Fibroblast of peridontal ligament (primary cell): ENCODE measurements around the gene LRP1B.
"Not testable (repeated sequence)": the region's sequence is repeated elsewhere in the genome, so short reads cannot be mapped to it uniquely, and the experiment has no call there.

Experiments used
- DNase-seq: peaks from one replicate; pipeline ENCODE4 v3.0.0-alpha.2; 2010; ENCODE audit errors: extremely low read depth

The LRP1B gene

GRCh38 chr2:142104134-142104758, 26.6 kb downstream of the LRP1B start:
- DNase-seq, result no peak

DNA sequence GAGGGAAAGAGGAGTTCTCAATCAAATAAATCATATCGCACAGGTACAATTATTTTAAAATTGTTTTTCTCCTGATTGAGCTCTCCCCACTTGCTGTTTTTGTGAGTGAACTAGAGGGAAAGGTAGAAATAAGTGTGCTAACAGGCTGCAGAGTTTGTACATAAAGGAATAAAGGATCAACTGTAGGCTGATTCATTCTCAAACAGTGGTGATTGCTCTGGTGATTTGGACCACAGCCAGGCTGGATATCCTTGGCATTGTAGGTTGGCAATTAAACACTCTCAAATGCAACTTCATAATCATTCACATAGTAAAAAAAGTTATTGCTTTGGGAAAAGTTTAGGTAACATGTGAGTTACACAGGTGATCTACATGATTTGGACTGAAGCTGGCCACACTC, 29.8 kb downstream of the LRP1B start:
- no peak for DNase-seq

GRCh38 chr2:142100139-142100873, 30.5 kb downstream of the LRP1B start:
- DNase-seq, result no peak

- no peak for DNase-seq
These were observed 33.1 kb downstream of the LRP1B start for GRCh38 chr2:142097711-142098110.

DNA sequence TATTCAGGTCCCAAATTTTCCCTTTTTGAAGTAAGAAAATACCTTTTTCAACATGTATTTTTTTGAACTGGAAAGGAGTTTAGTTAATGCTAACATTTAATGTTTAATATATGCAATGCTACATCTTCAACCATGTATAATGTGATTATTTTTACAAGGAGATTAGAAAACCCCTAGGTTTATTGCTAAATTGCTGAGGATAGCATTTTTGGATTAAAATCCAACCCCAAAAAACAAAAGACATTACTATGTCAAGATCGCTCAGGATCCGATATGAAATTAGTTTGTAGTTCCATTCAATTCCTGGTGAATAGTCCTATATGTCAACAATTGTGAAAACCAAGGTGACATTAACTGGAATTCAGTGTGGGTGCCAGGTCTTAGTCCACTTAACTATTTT, 35.2 kb downstream of the LRP1B start:
- DNase-seq, result no peak

GRCh38 chr2:142094233-142094632, 36.6 kb downstream of the LRP1B start:
- DNase-seq, result no peak

- no peak for DNase-seq
These were observed 42.7 kb downstream of the LRP1B start for GRCh38 chr2:142088058-142088568.

- not testable (repeated sequence) for DNase-seq
These were observed 43.2 kb downstream of the LRP1B start for GRCh38 chr2:142087585-142087984.

- no peak for DNase-seq
These were observed 48.4 kb downstream of the LRP1B start for GRCh38 chr2:142082368-142082767.

GRCh38 chr2:142076317-142076716, 54.5 kb downstream of the LRP1B start:
- no peak for DNase-seq

DNA sequence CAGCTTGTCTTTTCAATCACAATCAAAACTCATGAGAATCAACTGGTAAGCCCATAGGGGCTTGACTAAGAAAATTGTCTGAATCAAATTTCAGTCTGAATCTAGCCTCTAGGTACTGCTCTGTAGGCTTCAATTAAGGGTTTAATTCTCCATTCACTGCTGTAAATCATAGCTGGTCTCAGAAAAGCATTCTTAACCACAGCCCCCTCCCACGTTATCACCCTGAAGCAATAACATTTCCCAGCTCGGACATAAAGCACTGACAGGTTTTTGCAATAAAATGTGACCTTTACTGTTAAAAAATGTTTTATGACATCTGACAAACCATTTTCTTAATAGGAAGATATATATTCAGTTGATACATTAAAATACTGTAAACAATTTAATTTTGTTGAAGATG, 55.0 kb downstream of the LRP1B start:
- DNase-seq, result no peak

DNA sequence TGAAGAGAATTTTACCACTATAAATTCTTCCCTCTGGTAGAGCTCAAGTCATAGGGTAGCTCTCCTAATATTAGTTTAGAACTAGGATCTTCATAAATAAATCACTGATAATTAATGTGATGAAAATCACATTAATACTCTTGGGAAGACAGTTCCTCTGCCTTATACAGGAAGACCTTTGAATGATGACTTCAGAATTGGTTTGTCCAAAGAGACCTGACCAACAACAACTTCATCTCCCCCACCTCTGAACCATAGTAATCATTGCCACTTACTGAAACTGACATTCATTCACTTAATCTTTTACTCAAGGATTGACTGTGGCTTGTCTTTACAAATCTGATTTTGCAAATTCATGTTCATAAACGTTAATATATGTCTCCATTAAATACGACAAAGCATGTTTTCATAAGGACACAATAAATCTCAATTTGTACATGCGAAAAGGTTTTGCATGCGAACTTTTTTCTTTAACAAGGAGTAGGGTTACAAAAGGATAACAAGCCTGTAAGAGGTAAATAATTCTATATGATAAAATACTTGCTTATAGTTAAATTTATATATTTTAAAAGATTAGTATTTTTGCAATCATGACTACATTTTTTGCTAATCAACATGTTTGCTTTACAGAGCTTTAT, 61.4 kb downstream of the LRP1B start:
- DNase-seq, result no peak

DNA sequence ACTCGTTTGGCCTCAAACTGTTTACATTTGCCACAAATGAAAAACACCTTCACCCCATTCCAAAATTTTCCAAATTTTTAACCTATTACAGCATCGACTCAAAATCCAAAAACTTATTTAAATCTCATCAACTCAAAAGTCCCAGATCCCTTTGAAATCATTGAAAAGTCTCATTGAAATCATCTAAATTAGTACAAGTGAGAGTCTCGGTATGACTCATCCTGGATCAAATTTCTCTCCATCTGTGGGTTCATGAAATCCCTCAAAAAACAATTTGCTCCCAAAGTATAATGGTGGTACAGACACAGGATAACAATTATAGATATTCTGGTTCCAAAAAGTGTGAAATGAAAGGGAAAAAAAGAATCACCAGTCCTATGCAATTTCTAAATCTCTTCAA, 65.1 kb downstream of the LRP1B start:
- DNase-seq, result peak; percentile 14

- no peak for DNase-seq
These were observed 65.7 kb downstream of the LRP1B start for GRCh38 chr2:142065156-142065555.

DNA sequence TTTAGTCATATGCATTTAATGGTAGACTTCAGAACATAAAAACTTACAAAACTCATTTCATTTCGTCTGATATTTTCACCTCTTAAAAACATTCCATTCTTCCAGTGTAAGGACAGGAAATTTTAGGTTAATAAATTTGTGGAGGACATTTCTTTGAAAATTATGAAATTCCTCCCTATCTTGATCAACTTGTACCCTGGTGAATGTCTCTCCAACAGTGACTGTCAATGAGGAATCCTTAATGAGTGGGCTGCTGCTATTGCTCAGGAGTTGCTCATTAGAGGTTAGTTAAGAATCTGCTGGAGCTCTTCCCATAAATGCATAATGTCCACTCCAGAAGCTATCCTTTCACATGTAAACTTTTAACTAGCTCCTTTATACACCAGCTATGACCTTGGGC, 69.1 kb downstream of the LRP1B start:
- DNase-seq, result no peak

- no peak for DNase-seq
These were observed 72.7 kb downstream of the LRP1B start for GRCh38 chr2:142058149-142058548.

GRCh38 chr2:142056784-142057183, 74.0 kb downstream of the LRP1B start:
- no peak for DNase-seq

GRCh38 chr2:142052220-142052863, 78.5 kb downstream of the LRP1B start:
- no peak for DNase-seq

DNA sequence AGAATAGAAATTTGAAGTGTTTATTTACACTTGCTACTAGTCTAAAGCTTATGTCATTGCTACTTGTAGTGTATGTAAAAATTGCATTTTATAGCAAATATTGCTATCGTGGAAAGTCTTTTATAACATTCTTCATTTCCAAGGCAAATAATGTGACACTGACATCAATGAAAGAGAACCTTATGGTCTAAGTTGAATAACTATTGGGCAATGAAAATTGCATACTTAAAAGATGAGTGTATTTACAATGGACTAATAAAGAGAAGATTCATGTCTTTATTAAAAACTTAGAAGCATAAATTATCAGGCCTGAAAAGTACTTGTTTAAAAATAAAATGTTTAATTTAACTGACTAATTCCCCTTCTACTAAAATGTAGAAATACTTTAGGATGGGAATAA, 82.2 kb downstream of the LRP1B start:
- DNase-seq, result no peak

- no peak for DNase-seq
These were observed 85.2 kb downstream of the LRP1B start for GRCh38 chr2:142045641-142046040.

DNA sequence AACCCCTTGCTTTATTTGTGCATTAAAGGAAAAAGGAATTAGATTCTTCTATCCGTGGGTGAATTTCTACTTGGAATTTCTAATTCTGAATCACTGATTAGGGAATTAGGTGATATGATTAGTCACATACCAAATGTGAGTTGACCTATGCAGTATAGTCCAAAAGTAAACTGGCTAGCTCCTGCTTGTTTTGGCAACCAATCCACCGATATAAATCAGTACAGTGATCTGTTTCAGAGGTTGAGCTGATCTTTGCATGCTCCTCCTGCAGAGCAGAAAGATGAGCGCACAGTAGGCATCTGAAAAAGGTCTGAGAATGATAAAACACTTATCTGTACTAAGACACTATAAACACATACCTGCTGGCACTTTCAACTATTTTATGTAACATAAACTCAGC, 86.6 kb downstream of the LRP1B start:
- no peak for DNase-seq

GRCh38 chr2:142042536-142043199, 88.1 kb downstream of the LRP1B start:
- DNase-seq, result no peak
